Left ventricle myocardium inferior (tissue), 1 donor: ENCODE results near the gene ARHGAP12. TPM values are rescaled to one million over a fixed set of nuclear protein-coding genes. Genes with fewer than 3 reads are reported as not detected.

Source experiments
- DNase-seq: peaks from one replicate; pipeline ENCODE4 v3.0.0-alpha.2; 2020
- H3K27ac ChIP-seq: fragments of 200-600 bp; replicated peaks from 2 replicates; pipeline ENCODE4 v1.8.0; 2021
- H3K27me3 ChIP-seq: fragments of 200-600 bp; 2 replicates; pipeline ENCODE4 v1.8.0; 2021; ENCODE audit warnings: low read depth
- H3K36me3 ChIP-seq: fragments of 200-600 bp; 2 replicates; pipeline ENCODE4 v1.8.0; 2021
- H3K4me1 ChIP-seq: fragments of 200-600 bp; 2 replicates; pipeline ENCODE4 v1.8.0; 2021
- H3K4me3 ChIP-seq: fragments of 200-600 bp; 2 replicates; pipeline ENCODE4 v1.8.0; 2021; ENCODE audit warnings: mild to moderate bottlenecking, moderate library complexity
- H3K9me3 ChIP-seq: fragments of 200-600 bp; replicated peaks from 2 replicates; pipeline ENCODE4 v1.8.0; 2021
- CTCF ChIP-seq: fragments of 200-600 bp; IDR thresholded peaks from 2 replicates; pipeline ENCODE4 v1.8.0; 2021; ENCODE audit warnings: antibody characterized with exemption, mild to moderate bottlenecking, borderline replicate concordance
- intact Hi-C: fragments of 100-400 bp; cut with micrococcal nuclease; formaldehyde crosslinking; loops from one replicate; pipeline ENCODE4 v1.11.0; 2022
- total RNA-seq: library from RNA; stranded (reverse); fragmentation: NEBNext Ultra II Directional; extraction: Animal tissue kit (Norgen Biotek cat#: 25700); gene quantifications from one replicate; pipeline ENCODE4 v1.2.1, GENCODE V29; 2021
- donor health status: DM: no; HTN: yes; CAD: no; lungs with severe emphysema.

The ARHGAP12 gene
- total RNA-seq, 1 donor from 2014 or later, result 22.1 TPM

GRCh38 chr10:31953480-31953879 is 24.8 kb upstream of the ARHGAP12 start:
- TF ChIP-seq CTCF, result no peak
- no peak for DNase-seq
- Histone ChIP-seq H3K4me1 (no peaks in the 10 kb centered on the region), H3K27ac (no peak overlapping the region), H3K27me3 (no peaks in the 10 kb centered on the region), H3K4me3 (no peak overlapping the region), H3K9me3 (peaks cover 15% of the 10 kb centered on the region), H3K36me3 (no peaks in the 10 kb centered on the region)
- intact Hi-C loops, result no loop called here

- no peak for DNase-seq
- intact Hi-C loops, result no loop called here
- TF ChIP-seq CTCF, result no peak
- no peaks in the 10 kb centered on the region for H3K27me3 ChIP-seq
- H3K36me3 ChIP-seq, result no peaks in the 10 kb centered on the region
- H3K9me3 ChIP-seq, result peaks cover 15% of the 10 kb centered on the region
- H3K4me3 ChIP-seq, result no peak overlapping the region
- no peaks in the 10 kb centered on the region for H3K4me1 ChIP-seq
- no peak overlapping the region for H3K27ac ChIP-seq
These were observed 24.4 kb upstream of the ARHGAP12 start for GRCh38 chr10:31953080-31953479.

- Histone ChIP-seq H3K9me3 (peaks cover 15% of the 10 kb centered on the region), H3K4me3 (no peak overlapping the region), H3K36me3 (no peaks in the 10 kb centered on the region), H3K4me1 (no peaks in the 10 kb centered on the region), H3K27ac (no peak overlapping the region), H3K27me3 (no peaks in the 10 kb centered on the region)
- no peak for DNase-seq
- intact Hi-C loops, result no loop called here
- TF ChIP-seq CTCF, result no peak
These were observed 23.4 kb upstream of the ARHGAP12 start for GRCh38 chr10:31952066-31952465.

GRCh38 chr10:31949266-31949665 is 20.6 kb upstream of the ARHGAP12 start:
- TF ChIP-seq CTCF, result no peak
- no peak overlapping the region for H3K4me3 ChIP-seq
- intact Hi-C loops, result loop anchor here (10.0 kb wide), 1 partner anchor 84 kb away; no protein-coding TSS in a partner anchor

GRCh38 chr10:31948021-31948420 is 19.4 kb upstream of the ARHGAP12 start:
- no peak for DNase-seq
- Histone ChIP-seq H3K4me3 (no peak overlapping the region), H3K36me3 (no peaks in the 10 kb centered on the region), H3K4me1 (no peaks in the 10 kb centered on the region), H3K27me3 (no peaks in the 10 kb centered on the region), H3K9me3 (no peaks in the 10 kb centered on the region), H3K27ac (peak overlapping the region; percentile 48)
- intact Hi-C loops, result loop anchor here (10.0 kb wide), 1 partner anchor 83 kb away; no protein-coding TSS in a partner anchor
- TF ChIP-seq CTCF, result no peak

More at GRCh38 chr10:31949266-31949665, 20.6 kb upstream of the ARHGAP12 start:
- Histone ChIP-seq H3K36me3 (no peaks in the 10 kb centered on the region), H3K27ac (no peak overlapping the region), H3K4me1 (no peaks in the 10 kb centered on the region), H3K9me3 (peaks cover 7% of the 10 kb centered on the region), H3K27me3 (no peaks in the 10 kb centered on the region)
- DNase-seq, result no peak
